Heart left ventricle (tissue), 16 donors: ENCODE measurements around the gene PCNP. TPM values are rescaled to one million over a fixed set of nuclear protein-coding genes. Genes with fewer than 3 reads are reported as not detected.
"Not testable (repeated sequence)": the region's sequence is repeated elsewhere in the genome, so short reads cannot be mapped to it uniquely, and the experiment has no call there.

Experiments
- ATAC-seq, 4 donors: fragments of 200-7000 bp; cut with Tn5 transposase; one replicate each; pipeline ENCODE4 v1.9.1; 2020 to 2022; ENCODE audit warnings: moderate library complexity in 4 of 4, mild to moderate bottlenecking in 3 of 4, moderate number of reproducible peaks in 1 of 4
- DNase-seq, 5 donors: peaks; one replicate each; pipeline ENCODE4 v3.0.0-alpha.2; 2020
- H3K27ac ChIP-seq, 12 donors: fragments of 200-600 bp; sonication (generic) in 4 of 12; one replicate each; pipeline versions ENCODE4 v1.5.0 to v1.8.0; 2016 to 2022; ENCODE audit warnings: mild to moderate bottlenecking in 2 of 12
- H3K27me3 ChIP-seq, 9 donors: fragments of 200-600 bp; sonication (generic) in 2 of 9; one replicate each; pipeline versions ENCODE4 v1.5.1 to v1.8.0; 2016 to 2022; ENCODE audit warnings: mild to moderate bottlenecking in 3 of 9
- H3K36me3 ChIP-seq, 9 donors: fragments of 200-600 bp; sonication (generic) in 2 of 9; one replicate each; pipeline versions ENCODE4 v1.5.0 to v1.8.0; 2018 to 2022; ENCODE audit warnings: mild to moderate bottlenecking in 2 of 9
- H3K4me1 ChIP-seq, 12 donors: fragments of 200-600 bp; sonication (generic) in 4 of 12; one replicate each; pipeline versions ENCODE4 v1.5.0 to v1.8.0; 2016 to 2022; ENCODE audit warnings: mild to moderate bottlenecking in 3 of 12
- H3K4me3 ChIP-seq, 12 donors: fragments of 200-600 bp; sonication (generic) in 4 of 12; one replicate each; pipeline versions ENCODE4 v1.5.0 to v1.8.0; 2017 to 2022; ENCODE audit warnings: mild to moderate bottlenecking in 9 of 12, moderate library complexity in 4 of 12
- H3K9me3 ChIP-seq, 12 donors: fragments of 200-600 bp; sonication (generic) in 4 of 12; one replicate each; pipeline versions ENCODE4 v1.5.0 to v1.8.0; 2016 to 2022; ENCODE audit warnings: mild to moderate bottlenecking in 1 of 12
- CTCF ChIP-seq, 12 donors: fragments of 200-600 bp; sonication (generic) in 4 of 12; IDR thresholded peaks; one replicate each; pipeline versions ENCODE4 v1.5.0 to v1.8.0; 2018 to 2022; ENCODE audit warnings: antibody characterized with exemption in 12 of 12, mild to moderate bottlenecking in 5 of 12
- POLR2A ChIP-seq, 2 donors: fragments of 450-650 bp; IDR thresholded peaks; one replicate each; pipeline ENCODE4 v1.6.1; 2017; ENCODE audit warnings: antibody characterized with exemption in 2 of 2, mild to moderate bottlenecking in 2 of 2, moderate library complexity in 2 of 2
- WGBS, 4 donors: extraction: QIAGEN DNeasy Blood & Tissue Kit in 2 of 4; methylation state at CpG; one replicate each; pipeline versions ENCODE4 v1.1.5 to v1.1.7; 2013 to 2018; 5-methylcytosine and 5-hydroxymethylcytosine counted together
- intact Hi-C, 10 donors: fragments of 100-400 bp; cut with DNase I; formaldehyde crosslinking; loops; one replicate each; pipeline versions ENCODE4 v1.11.1 to v1.14.2; 2022
- polyA plus RNA-seq, 2 donors: library from polyadenylated mRNA; stranded (reverse); fragments of 200-250 nt; gene quantifications; one replicate each; pipeline ENCODE4 v1.2.3, GENCODE V29; 2013
- total RNA-seq, 9 donors: library from RNA; depleted of rRNA in 2 of 9; stranded (reverse); fragments of >200 nt in 2 of 9; fragmentation: NEBNext Ultra II Directional in 3 of 9; extraction: Animal tissue kit (Norgen Biotek cat#: 25700) in 3 of 9; gene quantifications; one replicate each; pipeline versions ENCODE4 v1.1.0 to v1.2.4, GENCODE V29; 2016 to 2023
- donor health status: ischemic (EF 13 %, LVEDD 7.1; RV severe dilation, severe dysfunction).
- donor health status: healthy with polysubstance abuse.
- donor health status: DM: no; HTN: yes; CAD: no.
- donor health status: DM: no; HTN: no; CAD: no.
- donor health status: ischemic (EF 25% LVEDD 6.9; RV normal size, moderate dysfunction).
- donor health status: ischemic (EF 25% LVEDD 5.7; RV mildly dilated, moderate dysfunction).
- donor health status: healthy.
- donor health status: DM: yes; HTN: yes; CAD: no.
- donor health status: ischemic (EF 35%, LVEDD 5.7; RV mildly dilated, moderate dysfunction).
- donor health status: nonischemic (EF 11% LVEDD 7.7; RV severe dilation, severe dysfunction).
- donor health status: DM: yes; HTN: yes; CAD: no.
- donor health status: PGD.
- donor health status: ischemic (EF 29% LVEDD 5.4; RV normal size, mild dysfunction).
- donor health status: nonischemic (EF 23%, LVEDD 6.1; RV moderate dilation, normal function).

PCNP gene
- total and polyA plus RNA-seq, 11 donors = 49.7 to 141 (median 118) TPM

- ATAC-seq (no peak), DNase-seq (no peak)
- TF ChIP-seq CTCF (IDR thresholded peaks at IDR 0.05) (no peak), POLR2A (IDR thresholded peaks at IDR 0.05) (no peak)
- H3K36me3 ChIP-seq = no peaks in the 10 kb centered on the region
- H3K27me3 ChIP-seq = no peaks in the 10 kb centered on the region
- H3K27ac ChIP-seq = no peak overlapping the region
- no peaks in the 10 kb centered on the region for H3K9me3 ChIP-seq
- no peaks in the 10 kb centered on the region for H3K4me1 ChIP-seq
- intact Hi-C loops = no loop called here
- no peak overlapping the region for H3K4me3 ChIP-seq
- WGBS, 4 donors = 82 to 91% (median 87%) methylated on average over 1 of the region's 1 CpG
Observed at GRCh38 chr3:101544161-101544850, 29.7 kb upstream of the PCNP start.

GRCh38 chr3:101548527-101549105 lies 25.4 kb upstream of the PCNP start:
- Histone ChIP-seq H3K27me3 (no peaks in the 10 kb centered on the region), H3K9me3 (no peaks in the 10 kb centered on the region), H3K4me3 (no peak overlapping the region), H3K4me1 (no peaks in the 10 kb centered on the region), H3K36me3 (no peaks in the 10 kb centered on the region), H3K27ac (no peak overlapping the region)
- WGBS, 4 donors = 70 to 75% (median 72%) methylated on average over 2 of the region's 2 CpGs
- DNase-seq = no peak
- no peak for TF ChIP-seq POLR2A (IDR thresholded peaks at IDR 0.05)
- intact Hi-C loops = no loop called here
- no peak for ATAC-seq

GRCh38 chr3:101549473-101549872 lies 24.5 kb upstream of the PCNP start:
- Histone ChIP-seq H3K36me3 (no peaks in the 10 kb centered on the region), H3K27ac (no peak overlapping the region), H3K4me1 (no peaks in the 10 kb centered on the region), H3K9me3 (no peaks in the 10 kb centered on the region), H3K4me3 (no peak overlapping the region), H3K27me3 (no peaks in the 10 kb centered on the region)
- DNase-seq (no peak), ATAC-seq (peak in 3 of 4 donors; percentile 22 to 61 (median 33))
- intact Hi-C loops = no loop called here
- TF ChIP-seq CTCF (IDR thresholded peaks at IDR 0.05) (no peak), POLR2A (IDR thresholded peaks at IDR 0.05) (no peak)
- WGBS, 4 donors = 24 to 71% (median 44%) methylated on average over 1 of the region's 1 CpG

GRCh38 chr3:101551359-101552081 lies 22.5 kb upstream of the PCNP start:
- H3K27ac ChIP-seq, H3K36me3 ChIP-seq, ATAC-seq, DNase-seq, intact Hi-C loops, H3K27me3 ChIP-seq, H3K4me1 ChIP-seq, H3K9me3 ChIP-seq, H3K4me3 ChIP-seq: not testable (repeated sequence)
- WGBS, 4 donors = 94 to 95% (median 95%) methylated on average over 22 to 50 of the region's 50 CpGs

GRCh38 chr3:101553381-101553780 lies 20.6 kb upstream of the PCNP start:
- H3K4me3 ChIP-seq, intact Hi-C loops, H3K36me3 ChIP-seq, ATAC-seq, DNase-seq, H3K27ac ChIP-seq, H3K9me3 ChIP-seq, H3K4me1 ChIP-seq: not testable (repeated sequence)
- H3K27me3 ChIP-seq = peaks cover 0 to 14% (median 0%) of the 10 kb centered on the region in 9 donors
- WGBS, 4 donors = 77 to 81% (median 79%) methylated on average over 5 of the region's 5 CpGs
